ENCODE results near the gene ME3. TPM values are rescaled to one million over a fixed set of nuclear protein-coding genes. Genes with fewer than 3 reads are reported as not detected.
A peak's percentile ranks its signal among the peaks of the same experiment; 100 is the strongest.

Gene ME3
- total RNA-seq, 4 donors from 2014 or later: 30.8 to 54.6 (median 36.7) TPM

DNA sequence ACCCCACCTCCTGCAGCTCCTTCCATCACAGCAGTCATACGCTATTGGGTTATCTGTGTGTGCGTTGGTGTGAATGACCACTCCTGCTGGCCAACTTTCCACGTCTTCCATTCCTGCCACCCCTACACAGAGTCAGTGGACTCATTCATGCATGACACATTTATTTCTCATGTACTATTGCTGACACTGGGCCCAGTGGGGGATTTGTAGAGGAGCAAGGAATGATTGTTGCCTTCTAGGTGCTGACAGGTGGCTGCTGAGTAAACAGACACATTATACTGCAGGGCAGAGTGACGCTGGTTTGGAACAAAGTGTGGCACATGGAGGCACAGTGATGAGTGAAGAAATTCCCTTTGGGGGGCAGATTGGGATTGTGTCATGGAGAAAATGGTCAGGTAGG is 183.9 kb downstream of the ME3 start:
- Histone ChIP-seq H3K36me3 (peaks cover 0 to 7% (median 0%) of the 10 kb centered on the region in 3 donors), H3K27me3 (no peaks in the 10 kb centered on the region), H3K27ac (no peak overlapping the region), H3K4me3 (no peak overlapping the region), H3K4me1 (peaks cover 0 to 29% (median 0%) of the 10 kb centered on the region in 4 donors), H3K9me3 (no peaks in the 10 kb centered on the region)
- DNase-seq (ENCODE audit: low spot score in 2 of 2): no peak
- TF ChIP-seq POLR2A (IDR thresholded peaks at IDR 0.05) (no peak), EP300 (IDR thresholded peaks at IDR 0.05) (no peak)
- TF ChIP-seq, protein P1, sequence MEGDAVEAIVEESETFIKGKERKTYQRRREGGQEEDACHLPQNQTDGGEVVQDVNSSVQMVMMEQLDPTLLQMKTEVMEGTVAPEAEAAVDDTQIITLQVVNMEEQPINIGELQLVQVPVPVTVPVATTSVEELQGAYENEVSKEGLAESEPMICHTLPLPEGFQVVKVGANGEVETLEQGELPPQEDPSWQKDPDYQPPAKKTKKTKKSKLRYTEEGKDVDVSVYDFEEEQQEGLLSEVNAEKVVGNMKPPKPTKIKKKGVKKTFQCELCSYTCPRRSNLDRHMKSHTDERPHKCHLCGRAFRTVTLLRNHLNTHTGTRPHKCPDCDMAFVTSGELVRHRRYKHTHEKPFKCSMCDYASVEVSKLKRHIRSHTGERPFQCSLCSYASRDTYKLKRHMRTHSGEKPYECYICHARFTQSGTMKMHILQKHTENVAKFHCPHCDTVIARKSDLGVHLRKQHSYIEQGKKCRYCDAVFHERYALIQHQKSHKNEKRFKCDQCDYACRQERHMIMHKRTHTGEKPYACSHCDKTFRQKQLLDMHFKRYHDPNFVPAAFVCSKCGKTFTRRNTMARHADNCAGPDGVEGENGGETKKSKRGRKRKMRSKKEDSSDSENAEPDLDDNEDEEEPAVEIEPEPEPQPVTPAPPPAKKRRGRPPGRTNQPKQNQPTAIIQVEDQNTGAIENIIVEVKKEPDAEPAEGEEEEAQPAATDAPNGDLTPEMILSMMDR (IDR thresholded peaks at IDR 0.05): no peak
- WGBS, 2 donors: 90 to 92% methylated on average over 4 of the region's 4 CpGs

DNA sequence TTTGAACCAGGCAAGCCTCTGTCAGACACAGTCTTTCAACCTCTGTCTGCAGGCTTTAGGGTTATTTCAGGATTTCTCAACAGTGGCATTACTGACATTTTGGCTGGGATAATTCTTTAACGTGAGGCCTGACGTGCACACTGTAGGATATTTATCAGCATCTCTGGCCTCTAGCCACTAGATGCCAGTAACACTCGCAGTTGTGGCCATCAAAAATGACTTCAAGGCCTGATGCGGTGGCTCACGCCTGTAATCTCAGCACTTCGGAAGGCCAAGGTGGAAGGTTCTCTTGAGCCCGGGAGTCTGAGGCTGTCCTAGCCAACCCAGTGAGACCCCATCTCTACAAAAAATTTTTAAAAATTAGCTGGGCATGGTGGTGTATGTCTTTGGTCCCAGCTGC is 184.7 kb downstream of the ME3 start:
- no peaks in the 10 kb centered on the region for H3K27me3 ChIP-seq
- TF ChIP-seq EP300 (IDR thresholded peaks at IDR 0.05) (no peak), POLR2A (IDR thresholded peaks at IDR 0.05) (no peak)
- TF ChIP-seq, protein P1 (IDR thresholded peaks at IDR 0.05): no peak
- DNase-seq (ENCODE audit: low spot score in 2 of 2): no peak
- H3K4me3 ChIP-seq: no peak overlapping the region
- no peaks in the 10 kb centered on the region for H3K9me3 ChIP-seq
- no peak overlapping the region for H3K27ac ChIP-seq
- H3K4me1 ChIP-seq: peaks cover 0 to 29% (median 0%) of the 10 kb centered on the region in 4 donors
- H3K36me3 ChIP-seq: peaks cover 0 to 7% (median 0%) of the 10 kb centered on the region in 3 donors
- 88 to 92% methylated on average over 7 of the region's 7 CpGs for WGBS, 2 donors

DNA sequence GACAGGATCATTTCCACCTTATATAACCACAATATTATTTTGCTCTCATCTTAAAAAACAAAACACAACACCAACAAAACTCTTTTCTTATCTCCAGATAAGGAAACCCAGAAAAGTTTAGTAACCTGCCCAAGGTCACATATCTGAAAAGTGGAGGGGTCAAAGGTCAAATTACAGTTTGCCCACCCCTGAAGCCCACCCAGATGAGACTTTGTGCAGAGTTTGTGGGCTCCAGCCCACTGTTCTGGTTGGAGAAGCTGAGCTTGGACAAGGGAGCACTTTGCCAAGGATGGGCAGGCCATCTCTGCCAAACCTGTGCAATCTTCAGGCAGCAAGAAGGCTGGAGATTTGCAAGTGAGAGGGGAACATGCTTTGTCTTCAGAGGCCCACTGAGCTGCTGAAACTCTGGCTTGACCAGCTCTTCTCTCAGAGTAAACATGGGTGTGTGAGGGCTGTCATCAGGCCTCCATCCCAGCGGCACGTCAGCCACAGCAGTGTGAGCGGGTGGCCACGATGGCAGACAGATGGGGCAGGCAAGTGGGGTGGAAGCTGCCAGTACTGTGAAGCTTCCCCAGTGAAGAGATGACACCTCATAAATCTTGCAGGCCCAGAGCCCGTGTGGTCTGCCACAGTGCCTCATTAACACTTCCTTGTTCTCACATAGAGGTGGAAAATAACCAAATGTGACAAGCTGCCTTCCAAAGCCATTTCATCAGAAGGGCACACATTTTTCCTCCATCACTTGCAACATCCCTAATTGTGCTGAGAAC is 186.0 kb downstream of the ME3 start:
- WGBS, 2 donors: 42 to 75% methylated on average over 5 of the region's 5 CpGs
- no peak overlapping the region for H3K27ac ChIP-seq

DNA sequence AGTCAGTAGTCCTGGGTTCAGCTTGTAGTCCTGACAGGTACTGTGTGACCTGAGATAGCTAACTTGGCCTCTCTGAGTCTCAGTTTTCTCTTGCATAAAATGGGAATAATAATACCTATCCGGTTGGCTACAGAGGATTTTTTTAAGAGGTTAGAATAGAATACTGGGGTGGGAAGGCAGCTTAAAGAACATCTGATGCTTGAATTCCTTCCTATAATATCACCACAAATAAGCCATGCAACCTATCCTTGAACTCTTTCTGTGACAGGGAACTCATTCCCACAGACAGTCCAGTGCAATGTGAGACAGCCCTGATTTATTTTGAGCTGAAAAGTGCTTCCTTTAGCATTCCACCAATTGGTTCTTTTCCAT is 187.6 kb downstream of the ME3 start:
- Histone ChIP-seq H3K36me3 (peaks cover 0 to 7% (median 0%) of the 10 kb centered on the region in 3 donors), H3K27ac (peak overlapping the region in 2 of 4 donors; percentile 63 to 64), H3K4me1 (peaks cover 0 to 24% (median 0%) of the 10 kb centered on the region in 4 donors), H3K27me3 (no peaks in the 10 kb centered on the region), H3K4me3 (no peak overlapping the region), H3K9me3 (no peaks in the 10 kb centered on the region)
- 79 to 81% methylated on average over 1 of the region's 1 CpG for WGBS, 2 donors
- DNase-seq (ENCODE audit: low spot score in 2 of 2): no peak
- no peak for TF ChIP-seq EP300 (IDR thresholded peaks at IDR 0.05)
- TF ChIP-seq, protein P1 (IDR thresholded peaks at IDR 0.05): no peak
- no peak for TF ChIP-seq POLR2A (IDR thresholded peaks at IDR 0.05)

More for the DNA sequence above, 186.0 kb downstream of the ME3 start:
- Histone ChIP-seq H3K27me3 (no peaks in the 10 kb centered on the region), H3K4me3 (no peak overlapping the region), H3K36me3 (peaks cover 0 to 7% (median 0%) of the 10 kb centered on the region in 3 donors), H3K9me3 (no peaks in the 10 kb centered on the region), H3K4me1 (peaks cover 0 to 24% (median 0%) of the 10 kb centered on the region in 4 donors)
- peak in 1 of 2 donors; percentile 38 for TF ChIP-seq EP300 (IDR thresholded peaks at IDR 0.05)
- TF ChIP-seq, protein P1 (IDR thresholded peaks at IDR 0.05): no peak
- no peak for DNase-seq (ENCODE audit: low spot score in 2 of 2)
